H1 (cell line): ENCODE measurements around the gene SUGP2. TPM values are rescaled to one million over a fixed set of nuclear protein-coding genes. Genes with fewer than 3 reads are reported as not detected.

Experiments
- CTCF ChIA-PET: fragments of 300-600 bp; sonication (Branson Sonifier 250); formaldehyde crosslinking; loops from one replicate; lab custom pipeline; 2021; ENCODE audit not compliant: partially characterized antibody; lab: Charles Lee
- POLR2A ChIA-PET: fragments of 300-600 bp; sonication (Branson Sonifier 250); formaldehyde crosslinking; loops from one replicate; lab custom pipeline; 2021; ENCODE audit warnings: inconsistent platforms; ENCODE audit not compliant: partially characterized antibody; lab: Charles Lee
- DNase-seq, 2 experiments: peaks; one replicate each; pipeline versions ENCODE4 v3.0.0 to v3.0.0-alpha.2; 2010 to 2022; ENCODE audit warnings: low spot score in 2 of 2, low read depth in 1 of 2, mixed read lengths in 1 of 2
- FAIRE-seq: peaks from 2 replicates; lab custom pipeline; 2011; peaks lifted over from hg19 to GRCh38; lab: Jason Lieb, UNC
- H2AFZ ChIP-seq: 2 replicates; pipeline ENCODE4 v1.8.1; 2012; ENCODE audit warnings: low read length, inconsistent platforms
- H2AK5ac ChIP-seq: 2 replicates; pipeline ENCODE4 v1.6.1; 2013; ENCODE audit warnings: low read depth, low read length
- H2BK120ac ChIP-seq: replicated peaks from 2 replicates; pipeline ENCODE3; 2013; ENCODE audit warnings: low read depth, low read length, inconsistent platforms
- H2BK12ac ChIP-seq: 2 replicates; pipeline ENCODE4 v1.6.1; 2013; ENCODE audit warnings: low read depth, low read length
- H2BK15ac ChIP-seq: 2 replicates; pipeline ENCODE4 v1.6.1; 2013; ENCODE audit warnings: low read length
- H2BK20ac ChIP-seq: 2 replicates; pipeline ENCODE4 v1.6.1; 2013; ENCODE audit warnings: low read length
- H2BK5ac ChIP-seq: 2 replicates; pipeline ENCODE4 v1.6.1; 2013; ENCODE audit warnings: low read depth, low read length
- H3K14ac ChIP-seq: 2 replicates; pipeline ENCODE4 v1.6.1; 2013; ENCODE audit warnings: inconsistent platforms; ENCODE audit not compliant: insufficient read length
- H3K18ac ChIP-seq: 2 replicates; pipeline ENCODE4 v1.6.1; 2013; ENCODE audit warnings: low read length; ENCODE audit errors: extremely low read depth
- H3K23ac ChIP-seq: 2 replicates; pipeline ENCODE4 v1.6.1; 2013; ENCODE audit warnings: inconsistent platforms; ENCODE audit not compliant: insufficient read length
- H3K23me2 ChIP-seq: 2 replicates; pipeline ENCODE4 v1.6.1; 2013; ENCODE audit warnings: low read depth, low read length
- H3K27ac ChIP-seq: 2 replicates; pipeline ENCODE4 v1.6.1; 2011; ENCODE audit warnings: low read depth, low read length, inconsistent platforms
- H3K27me3 ChIP-seq, 4 experiments: replicated peaks in 1 of 4; 1 replicate in 1 of 4; 2 replicates in 3 of 4; pipeline versions ENCODE4 v1.6.1 to v1.8.1; 2011 to 2013; ENCODE audit warnings: low read length in 3 of 4, mild to moderate bottlenecking in 3 of 4, inconsistent platforms in 2 of 4, mixed read lengths in 2 of 4, moderate library complexity in 1 of 4; ENCODE audit not compliant: control insufficient read depth in 3 of 4, insufficient read depth in 3 of 4; ENCODE audit errors: extremely low read depth in 1 of 4
- H3K36me3 ChIP-seq, 4 experiments: 2 replicates each; pipeline versions ENCODE4 v1.6.1 to v1.8.1; 2011 to 2013; ENCODE audit warnings: mild to moderate bottlenecking in 4 of 4, low read length in 3 of 4, moderate library complexity in 2 of 4, control low read depth in 1 of 4, inconsistent platforms in 1 of 4; ENCODE audit not compliant: insufficient read depth in 4 of 4, control insufficient read depth in 2 of 4
- H3K4ac ChIP-seq: replicated peaks from 2 replicates; pipeline ENCODE3; 2013; ENCODE audit warnings: low read length, low read depth, mixed read lengths, inconsistent platforms; ENCODE audit not compliant: insufficient read length
- H3K4me1 ChIP-seq, 4 experiments: replicated peaks in 1 of 4; 1 replicate in 1 of 4; 2 replicates in 3 of 4; pipeline versions ENCODE4 v1.6.1 to v1.8.1; 2011 to 2013; ENCODE audit warnings: low read length in 3 of 4, inconsistent platforms in 2 of 4, mixed read lengths in 1 of 4; ENCODE audit not compliant: insufficient read depth in 4 of 4, control insufficient read depth in 3 of 4
- H3K4me2 ChIP-seq, 2 experiments: 2 replicates each; pipeline versions ENCODE4 v1.6.1 to v1.8.1; 2011 to 2013; ENCODE audit warnings: low read depth in 2 of 2, low read length in 2 of 2, control low read depth in 1 of 2, inconsistent platforms in 1 of 2, mild to moderate bottlenecking in 1 of 2; ENCODE audit not compliant: insufficient read depth in 1 of 2
- H3K4me3 ChIP-seq, 4 experiments: fragments of 200-600, 300-600 bp in 1 of 4; sonication (generic), shearing (Covaris generic), sonication (Bioruptor Twin) in 1 of 4; 2 replicates each; pipeline versions ENCODE4 v1.5.1 to v1.8.1; 2011 to 2016; ENCODE audit warnings: low read length in 4 of 4, low read depth in 3 of 4, control low read depth in 2 of 4, inconsistent platforms in 2 of 4, mild to moderate bottlenecking in 2 of 4, mixed read lengths in 1 of 4, moderate library complexity in 1 of 4; ENCODE audit not compliant: insufficient read depth in 2 of 4; ENCODE audit errors: extremely low read depth in 1 of 4
- H3K56ac ChIP-seq: replicated peaks from 2 replicates; pipeline ENCODE3; 2013; ENCODE audit warnings: low read depth, mild to moderate bottlenecking, mixed read lengths, low read length, inconsistent platforms; ENCODE audit not compliant: insufficient read length
- H3K79me1 ChIP-seq: 2 replicates; pipeline ENCODE4 v1.6.1; 2013; ENCODE audit warnings: low read depth, low read length, control low read depth
- H3K79me2 ChIP-seq, 2 experiments: 2 replicates each; pipeline versions ENCODE4 v1.6.1 to v1.8.1; 2012 to 2013; ENCODE audit warnings: low read length in 2 of 2, mild to moderate bottlenecking in 2 of 2, inconsistent platforms in 1 of 2; ENCODE audit not compliant: insufficient read depth in 2 of 2, control insufficient read depth in 1 of 2
- H3K9ac ChIP-seq, 4 experiments: replicated peaks in 1 of 4; 1 replicate in 1 of 4; 2 replicates in 3 of 4; pipeline versions ENCODE4 v1.6.1 to v1.8.1; 2011 to 2013; ENCODE audit warnings: low read depth in 3 of 4, low read length in 3 of 4, control low read depth in 2 of 4, mild to moderate bottlenecking in 2 of 4, moderate library complexity in 2 of 4, inconsistent platforms in 1 of 4; ENCODE audit errors: extremely low read depth in 1 of 4
- H3K9me3 ChIP-seq, 2 experiments: 2 replicates each; pipeline versions ENCODE4 v1.6.1 to v1.8.1; 2012 to 2013; ENCODE audit warnings: mild to moderate bottlenecking in 2 of 2, moderate library complexity in 2 of 2, control low read depth in 1 of 2, inconsistent platforms in 1 of 2, low read depth in 1 of 2, low read length in 1 of 2, mixed read lengths in 1 of 2; ENCODE audit not compliant: insufficient read depth in 2 of 2
- H4K20me1 ChIP-seq, 2 experiments: replicated peaks in 1 of 2; 2 replicates each; pipeline versions ENCODE3 to v1.8.1; 2011 to 2013; ENCODE audit warnings: inconsistent platforms in 2 of 2, low read length in 2 of 2, mild to moderate bottlenecking in 1 of 2; ENCODE audit not compliant: insufficient read depth in 2 of 2, control insufficient read depth in 1 of 2
- H4K5ac ChIP-seq: 2 replicates; pipeline ENCODE4 v1.6.1; 2013; ENCODE audit warnings: low read length, low read depth, mixed read lengths, inconsistent platforms; ENCODE audit not compliant: insufficient read length
- H4K8ac ChIP-seq: 2 replicates; pipeline ENCODE4 v1.8.0; 2013; ENCODE audit warnings: mild to moderate bottlenecking, moderate library complexity, low read length, inconsistent platforms; ENCODE audit not compliant: insufficient read depth; ENCODE audit errors: extremely low read depth
- H4K91ac ChIP-seq: replicated peaks from 2 replicates; pipeline ENCODE3; 2013; ENCODE audit warnings: low read length, mixed read lengths, inconsistent platforms; ENCODE audit not compliant: insufficient read length
- ASH2L ChIP-seq: fragments of 200-600, 300-600 bp; sonication (generic); IDR thresholded peaks from one replicate; pipeline ENCODE4 v1.7.1; 2017; ENCODE audit warnings: low read length
- ATF2 ChIP-seq: IDR thresholded peaks from 2 replicates; pipeline ENCODE4 v1.6.1; 2012; ENCODE audit warnings: low read length, inconsistent platforms
- BCL11A ChIP-seq, 2 experiments: IDR thresholded peaks; one replicate each; pipeline ENCODE4 v1.6.1; 2011; ENCODE audit warnings: low read depth in 2 of 2, low read length in 2 of 2, mild to moderate bottlenecking in 2 of 2
- GABPA ChIP-seq: IDR thresholded peaks from 2 replicates; pipeline ENCODE4 v1.6.1; 2011; ENCODE audit warnings: mild to moderate bottlenecking, low read length, moderate library complexity, borderline replicate concordance; ENCODE audit not compliant: insufficient read depth
- HDAC2 ChIP-seq, 2 experiments: fragments of 300-600 bp in 1 of 2; sonication (generic) in 1 of 2; IDR thresholded peaks; 2 replicates each; pipeline ENCODE4 v1.6.1; 2011 to 2012; ENCODE audit warnings: low read depth in 2 of 2, low read length in 2 of 2, mild to moderate bottlenecking in 2 of 2, moderate library complexity in 2 of 2, borderline replicate concordance in 1 of 2, inconsistent platforms in 1 of 2
- JUN ChIP-seq: IDR thresholded peaks from 2 replicates; pipeline ENCODE4 v1.6.1; 2011; ENCODE audit warnings: low read depth, mild to moderate bottlenecking, improper control_type of control experiment, low read length
- SIRT6 ChIP-seq: IDR thresholded peaks from one replicate; pipeline ENCODE4 v1.7.1; 2012; ENCODE audit warnings: low read length, inconsistent platforms
- SP2 ChIP-seq: IDR thresholded peaks from 2 replicates; pipeline ENCODE4 v1.6.1; 2012; ENCODE audit warnings: mild to moderate bottlenecking, low read length, inconsistent platforms
- SRF ChIP-seq: IDR thresholded peaks from 2 replicates; pipeline ENCODE4 v1.6.1; 2011; ENCODE audit warnings: mild to moderate bottlenecking, low read depth, low read length, moderate library complexity
- TBP ChIP-seq: IDR thresholded peaks from 2 replicates; pipeline ENCODE4 v1.6.1; 2011; ENCODE audit warnings: low read depth, low read length, improper control_type of control experiment
- WGBS, 2 experiments: shearing (Covaris generic) in 1 of 2; methylation state at CpG; one replicate each; pipeline versions ENCODE4 v1.1.6 to v1.1.7; 2013 to 2015; ENCODE audit warnings: low lambda C conversion rate in 2 of 2, mixed read lengths in 2 of 2, inconsistent platforms in 1 of 2, low coverage in 1 of 2, missing lambda C conversion rate in 1 of 2; ENCODE audit not compliant: insufficient replicate concordance in 2 of 2, insufficient coverage in 1 of 2, insufficient read length in 1 of 2; ENCODE audit errors: extremely low coverage in 1 of 2, missing lambda C conversion rate in 1 of 2; 5-methylcytosine and 5-hydroxymethylcytosine counted together
- polyA plus RNA-seq, 7 experiments: library from polyadenylated mRNA; depleted of rRNA in 3 of 7; stranded (reverse) in 5 of 7; unstranded in 2 of 7; fragments of >200 nt in 5 of 7; fragments of 200-250 nt in 2 of 7; gene quantifications; 1 replicate in 5 of 7; 2 replicates in 1 of 7; 4 replicates in 1 of 7; pipeline versions ENCODE4 v1.2.1 to v1.2.3, GENCODE V29; 2011 to 2013; ENCODE audit warnings: missing spikeins in 2 of 7, mixed read lengths in 2 of 7
- total RNA-seq: library from RNA; stranded (reverse); fragmentation: NEBNext Ultra II Directional; extraction: Animal tissue kit (Norgen Biotek cat#: 25700); gene quantifications from 2 replicates; pipeline ENCODE4 v1.2.1, GENCODE V29; 2021

The SUGP2 gene
- total and polyA plus RNA-seq, 2 of the 8 experiments (the other 6 are each of a cell fraction or from before 2014, with no cell fraction given): 57.7 to 114 TPM

- Histone ChIP-seq H3K9me3 (no peaks in the 10 kb centered on the region), H2BK120ac (no peak overlapping the region), H3K79me1 (peaks cover 13% of the 10 kb centered on the region; the same call in 1 of the 2 replicates), H4K8ac (no peak overlapping the region), H3K36me3 (peaks cover 37 to 77% (median 56%) of the 10 kb centered on the region in 4 experiments), H3K4ac (no peak overlapping the region), H3K4me1 (peaks cover 0 to 3% (median 3%) of the 10 kb centered on the region in 4 experiments; a peak in 3 of 7 replicates), H3K14ac (no peak overlapping the region), H2AFZ (no peak overlapping the region), H3K4me3 (no peak overlapping the region), H2AK5ac (no peak overlapping the region), H4K91ac (no peak overlapping the region), H3K18ac (no peak overlapping the region), H2BK12ac (no peak overlapping the region), H2BK20ac (no peak overlapping the region), H3K9ac (no peak overlapping the region), H3K79me2 (peaks cover 0 to 27% of the 10 kb centered on the region in 2 experiments; a peak in 2 of 4 replicates), H3K23ac (no peak overlapping the region), H3K23me2 (no peaks in the 10 kb centered on the region; the same call in 1 of the 2 replicates), H3K4me2 (no peak overlapping the region), H2BK15ac (no peak overlapping the region), H3K27ac (no peak overlapping the region), H3K56ac (no peak overlapping the region), H2BK5ac (no peak overlapping the region), H3K27me3 (no peaks in the 10 kb centered on the region), H4K5ac (no peak overlapping the region), H4K20me1 (peaks cover 13 to 25% of the 10 kb centered on the region in 2 experiments)
- ChIA-PET POLR2A (no interaction called here), CTCF (interaction anchor here (0.5 to 1.8 kb wide), 4 partner anchors 17 to 116 kb away, joined by 3 to 6 read pairs (median 4); no protein-coding TSS in a partner anchor)
- WGBS, 2 experiments: 77% methylated on average over 4 of the region's 4 CpGs; no CpG with 5 or more reads in 1 of the 2 experiments
- no peak for DNase-seq
- FAIRE-seq: no peak
- no peak for TF ChIP-seq JUN
- no peak for TF ChIP-seq SP2
- no peak for TF ChIP-seq ATF2
- TF ChIP-seq ASH2L: no peak
- no peak for TF ChIP-seq TBP
- no peak for TF ChIP-seq SRF
- TF ChIP-seq HDAC2 (IDR thresholded peaks at IDR 0.05; ENCODE audit: borderline replicate concordance in 1 of 2, low read depth in 2 of 2, low read length in 2 of 2): no peak
- no peak for TF ChIP-seq BCL11A (IDR thresholded peaks at IDR 0.05; ENCODE audit: low read depth in 2 of 2, low read length in 2 of 2)
- no peak for TF ChIP-seq GABPA
- TF ChIP-seq SIRT6: no peak
Observed at GRCh38 chr19:19027228-19027627, 6.1 kb downstream of the SUGP2 start.
